Loucy (cell line): ENCODE results near the gene DPPA3.

ENCODE experiments used
- EZH2phosphoT487 ChIP-seq: fragments of 200-600 bp; IDR thresholded peaks from 2 replicates; pipeline ENCODE4 v1.6.1; 2018; ENCODE audit warnings: antibody characterized with exemption, mild to moderate bottlenecking, moderate library complexity, borderline replicate concordance
- TF ChIP-seq, protein P1 (sequence below): fragments of 200-600 bp; sonication (generic); conservative IDR thresholded peaks from 2 replicates; pipeline ENCODE4 v1.5.1; 2014; ENCODE audit warnings: mild to moderate bottlenecking, antibody characterized with exemption, low read length

DNA sequence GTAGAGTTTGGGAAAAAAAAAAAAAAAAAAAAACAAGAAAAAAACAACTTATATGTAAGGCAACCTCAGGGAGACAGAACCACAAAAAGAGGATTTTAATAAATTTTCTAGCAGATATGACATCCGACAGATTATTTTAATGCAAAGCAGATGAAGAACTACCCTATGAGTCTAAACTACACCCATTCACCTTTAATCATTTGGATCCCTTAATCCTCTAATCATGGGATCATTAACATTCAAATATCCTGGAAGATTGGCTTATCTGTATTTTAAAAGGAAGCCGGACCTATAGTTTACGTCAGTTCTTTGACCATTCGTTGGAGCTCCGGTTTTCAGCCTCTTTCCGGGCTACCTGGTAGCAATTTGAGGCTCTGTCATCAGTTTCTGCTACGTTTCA is at the start of gene DPPA3:
- TF ChIP-seq, protein P1, sequence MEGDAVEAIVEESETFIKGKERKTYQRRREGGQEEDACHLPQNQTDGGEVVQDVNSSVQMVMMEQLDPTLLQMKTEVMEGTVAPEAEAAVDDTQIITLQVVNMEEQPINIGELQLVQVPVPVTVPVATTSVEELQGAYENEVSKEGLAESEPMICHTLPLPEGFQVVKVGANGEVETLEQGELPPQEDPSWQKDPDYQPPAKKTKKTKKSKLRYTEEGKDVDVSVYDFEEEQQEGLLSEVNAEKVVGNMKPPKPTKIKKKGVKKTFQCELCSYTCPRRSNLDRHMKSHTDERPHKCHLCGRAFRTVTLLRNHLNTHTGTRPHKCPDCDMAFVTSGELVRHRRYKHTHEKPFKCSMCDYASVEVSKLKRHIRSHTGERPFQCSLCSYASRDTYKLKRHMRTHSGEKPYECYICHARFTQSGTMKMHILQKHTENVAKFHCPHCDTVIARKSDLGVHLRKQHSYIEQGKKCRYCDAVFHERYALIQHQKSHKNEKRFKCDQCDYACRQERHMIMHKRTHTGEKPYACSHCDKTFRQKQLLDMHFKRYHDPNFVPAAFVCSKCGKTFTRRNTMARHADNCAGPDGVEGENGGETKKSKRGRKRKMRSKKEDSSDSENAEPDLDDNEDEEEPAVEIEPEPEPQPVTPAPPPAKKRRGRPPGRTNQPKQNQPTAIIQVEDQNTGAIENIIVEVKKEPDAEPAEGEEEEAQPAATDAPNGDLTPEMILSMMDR, result no peak
- TF ChIP-seq EZH2phosphoT487, result no peak
